HEK293 (cell line): ENCODE results near the gene MSRB2.
"Not testable (repeated sequence)": the region's sequence is repeated elsewhere in the genome, so short reads cannot be mapped to it uniquely, and the experiment has no call there.

ENCODE experiments used
- CTCF ChIA-PET: fragments of 350-600 bp; formaldehyde crosslinking; extraction: SDS; loops from one replicate; lab custom pipeline; 2021; ENCODE audit warnings: antibody characterized with exemption; lab: Yijun Ruan, JAX
- POLR2A ChIA-PET: fragments of 300-600 bp; formaldehyde crosslinking; extraction: SDS; loops from one replicate; lab custom pipeline; 2020; ENCODE audit warnings: antibody characterized with exemption, inconsistent platforms; lab: Yijun Ruan, JAX
- H3K27ac ChIP-seq: fragments of 200-500 bp; sonication (Bioruptor generic); 2 replicates; pipeline ENCODE4 v1.5.1; 2014; ENCODE audit warnings: low read depth, low read length, control low read depth, inconsistent platforms; ENCODE audit errors: extremely low read depth
- H3K36me3 ChIP-seq, 2 experiments: fragments of 200-500 bp in 1 of 2; sonication (Bioruptor generic) in 1 of 2; 1 replicate in 1 of 2; 2 replicates in 1 of 2; pipeline ENCODE4 v1.5.1; 2014 to 2017; ENCODE audit warnings: inconsistent platforms in 2 of 2, low read length in 2 of 2; ENCODE audit not compliant: control insufficient read depth in 2 of 2, insufficient read depth in 1 of 2
- H3K4me1 ChIP-seq: fragments of 200-500 bp; sonication (Bioruptor generic); 2 replicates; pipeline ENCODE4 v1.5.1; 2014; ENCODE audit warnings: mild to moderate bottlenecking, low read length, inconsistent platforms; ENCODE audit not compliant: control insufficient read depth, insufficient read depth
- H3K4me3 ChIP-seq: 2 replicates; pipeline ENCODE4 v1.5.1; 2011; ENCODE audit warnings: low read depth, mild to moderate bottlenecking, control low read depth, low read length, moderate library complexity
- H3K9me3 ChIP-seq: fragments of 200-500 bp; sonication (Bioruptor generic); 2 replicates; pipeline ENCODE4 v1.5.1; 2014; ENCODE audit warnings: low read depth, low read length, inconsistent platforms; ENCODE audit not compliant: control insufficient read depth, insufficient read depth
- PRDM2 ChIP-seq: fragments of 450-650 bp; formaldehyde crosslinking; IDR thresholded peaks from 2 replicates; pipeline ENCODE4 v1.5.1; 2016; ENCODE audit warnings: missing biosample characterization, missing genetic modification characterization, borderline replicate concordance
- ZNF174 ChIP-seq: fragments of 450-650 bp; formaldehyde crosslinking; IDR thresholded peaks from 2 replicates; pipeline ENCODE4 v1.5.0; 2017; ENCODE audit warnings: missing biosample characterization, mild to moderate bottlenecking, missing genetic modification characterization
- ZNF211 ChIP-seq: fragments of 450-650 bp; formaldehyde crosslinking; IDR thresholded peaks from 2 replicates; pipeline ENCODE4 v1.5.1; 2016; ENCODE audit warnings: low read depth, missing biosample characterization, missing genetic modification characterization
- ZNF280D ChIP-seq: fragments of 450-650 bp; formaldehyde crosslinking; IDR thresholded peaks from 2 replicates; pipeline ENCODE4 v1.5.1; 2016; ENCODE audit warnings: missing biosample characterization, missing genetic modification characterization
- ZNF341 ChIP-seq: fragments of 450-650 bp; formaldehyde crosslinking; IDR thresholded peaks from 2 replicates; pipeline ENCODE4; 2016; ENCODE audit warnings: low read depth, missing biosample characterization, missing genetic modification characterization
- ZNF600 ChIP-seq: fragments of 450-650 bp; formaldehyde crosslinking; IDR thresholded peaks from 2 replicates; pipeline ENCODE4 v1.5.1; 2016; ENCODE audit warnings: missing biosample characterization, missing genetic modification characterization
- ZNF658 ChIP-seq: fragments of 450-650 bp; formaldehyde crosslinking; IDR thresholded peaks from 2 replicates; pipeline ENCODE4; 2016; ENCODE audit warnings: missing biosample characterization, missing genetic modification characterization

Gene MSRB2

GRCh38 chr10:23060918-23061317, 34.5 kb upstream of the MSRB2 start (continued):
- TF ChIP-seq PRDM2 (tag by site-specific recombination) (no peak), ZNF600 (no peak), ZNF211 (tag by site-specific recombination) (no peak)
- TF ChIP-seq, all 188 proteins: peak for 0

GRCh38 chr10:23063045-23063972, 32.1 kb upstream of the MSRB2 start:
- TF ChIP-seq ZNF280D (tag by site-specific recombination) (no peak), ZNF174 (no peak), ZNF341 (tag by site-specific recombination) (no peak)
- H3K4me1 ChIP-seq: no peaks in the 10 kb centered on the region
- H3K27ac ChIP-seq: no peak overlapping the region
- H3K4me3 ChIP-seq: no peak overlapping the region
- H3K9me3 ChIP-seq: no peaks in the 10 kb centered on the region
- no peaks in the 10 kb centered on the region for H3K36me3 ChIP-seq
- POLR2A ChIA-PET: no interaction called here
- CTCF ChIA-PET: no interaction called here

- no peaks in the 10 kb centered on the region for H3K9me3 ChIP-seq
- no peak overlapping the region for H3K27ac ChIP-seq
- CTCF ChIA-PET: no interaction called here
- no peaks in the 10 kb centered on the region for H3K36me3 ChIP-seq
- TF ChIP-seq ZNF658 (tag by site-specific recombination): no peak
- TF ChIP-seq, all 188 proteins: peak for 0
- no peaks in the 10 kb centered on the region for H3K4me1 ChIP-seq
- POLR2A ChIA-PET: no interaction called here
- no peak overlapping the region for H3K4me3 ChIP-seq
Measured at GRCh38 chr10:23063973-23064812, 31.2 kb upstream of the MSRB2 start.

GRCh38 chr10:23064813-23065114, 30.6 kb upstream of the MSRB2 start:
- H3K36me3 ChIP-seq, CTCF ChIA-PET, H3K27ac ChIP-seq, H3K4me1 ChIP-seq, H3K4me3 ChIP-seq, H3K9me3 ChIP-seq, POLR2A ChIA-PET: not testable (repeated sequence)
